ENCODE measurements around the gene PCBP3. TPM values are rescaled to one million over a fixed set of nuclear protein-coding genes. Genes with fewer than 3 reads are reported as not detected.
"Not testable (repeated sequence)": the region's sequence is repeated elsewhere in the genome, so short reads cannot be mapped to it uniquely, and the experiment has no call there.

The PCBP3 gene
- total RNA-seq, 1 donor from 2014 or later: 9.7 TPM

GRCh38 chr21:45876381-45877170, 233.1 kb downstream of the PCBP3 start:
- intact Hi-C loops (cut with micrococcal nuclease): no loop called here
- no peaks in the 10 kb centered on the region for H3K36me3 Mint-ChIP-seq (ENCODE audit: low read depth)

GRCh38 chr21:45877171-45877438, 233.6 kb downstream of the PCBP3 start:
- Mint-ChIP-seq H3K9me3 (no peaks in the 10 kb centered on the region), H3K27me3 (peaks cover 10% of the 10 kb centered on the region), H3K27ac (no peak overlapping the region), H3K36me3 (ENCODE audit: low read depth) (no peaks in the 10 kb centered on the region), H3K4me3 (no peak overlapping the region), H3K4me1 (peaks cover 4% of the 10 kb centered on the region)
- intact Hi-C loops (cut with micrococcal nuclease): no loop called here
- no peak for DNase-seq

More at GRCh38 chr21:45876381-45877170, 233.1 kb downstream of the PCBP3 start:
- H3K4me3 Mint-ChIP-seq: no peak overlapping the region
- H3K4me1 Mint-ChIP-seq: peaks cover 4% of the 10 kb centered on the region
- no peaks in the 10 kb centered on the region for H3K9me3 Mint-ChIP-seq
- no peak overlapping the region for H3K27ac Mint-ChIP-seq
- no peak for DNase-seq
- peaks cover 8% of the 10 kb centered on the region for H3K27me3 Mint-ChIP-seq

- H3K4me1 Mint-ChIP-seq: peaks cover 4% of the 10 kb centered on the region
- intact Hi-C loops (cut with micrococcal nuclease): no loop called here
These were observed 234.4 kb downstream of the PCBP3 start for GRCh38 chr21:45877821-45878469.

GRCh38 chr21:45880097-45881068, 236.9 kb downstream of the PCBP3 start:
- Mint-ChIP-seq H3K4me1 (peaks cover 10% of the 10 kb centered on the region), H3K4me3 (no peak overlapping the region), H3K27ac (no peak overlapping the region), H3K36me3 (ENCODE audit: low read depth) (peaks cover under 1% of the 10 kb centered on the region), H3K9me3 (peaks cover under 1% of the 10 kb centered on the region), H3K27me3 (peaks cover 13% of the 10 kb centered on the region)
- intact Hi-C loops (cut with micrococcal nuclease): no loop called here
- peak; percentile 89 for DNase-seq

More at GRCh38 chr21:45877821-45878469, 234.4 kb downstream of the PCBP3 start:
- no peaks in the 10 kb centered on the region for H3K36me3 Mint-ChIP-seq (ENCODE audit: low read depth)
- H3K27me3 Mint-ChIP-seq: peaks cover 13% of the 10 kb centered on the region
- no peak overlapping the region for H3K4me3 Mint-ChIP-seq
- no peaks in the 10 kb centered on the region for H3K9me3 Mint-ChIP-seq
- no peak overlapping the region for H3K27ac Mint-ChIP-seq
- DNase-seq: no peak

GRCh38 chr21:45882645-45883044, 239.1 kb downstream of the PCBP3 start:
- no peak overlapping the region for H3K4me3 Mint-ChIP-seq
- no peak for DNase-seq
- intact Hi-C loops (cut with micrococcal nuclease): no loop called here
- peaks cover 22% of the 10 kb centered on the region for H3K4me1 Mint-ChIP-seq
- H3K36me3 Mint-ChIP-seq (ENCODE audit: low read depth): peaks cover 5% of the 10 kb centered on the region
- no peak overlapping the region for H3K27ac Mint-ChIP-seq
- H3K9me3 Mint-ChIP-seq: peaks cover 6% of the 10 kb centered on the region
- peaks cover 13% of the 10 kb centered on the region for H3K27me3 Mint-ChIP-seq

GRCh38 chr21:45883090-45883489, 239.6 kb downstream of the PCBP3 start:
- H3K27ac Mint-ChIP-seq: no peak overlapping the region
- no peak overlapping the region for H3K4me3 Mint-ChIP-seq
- DNase-seq: no peak
- H3K4me1 Mint-ChIP-seq: peaks cover 22% of the 10 kb centered on the region
- intact Hi-C loops (cut with micrococcal nuclease): no loop called here
- H3K36me3 Mint-ChIP-seq (ENCODE audit: low read depth): peaks cover 5% of the 10 kb centered on the region
- peaks cover 13% of the 10 kb centered on the region for H3K27me3 Mint-ChIP-seq
- peaks cover 6% of the 10 kb centered on the region for H3K9me3 Mint-ChIP-seq

- H3K36me3 Mint-ChIP-seq (ENCODE audit: low read depth): peaks cover 5% of the 10 kb centered on the region
- H3K27ac Mint-ChIP-seq: peak overlapping the region; percentile 80
- intact Hi-C loops (cut with micrococcal nuclease): no loop called here
- peaks cover 6% of the 10 kb centered on the region for H3K9me3 Mint-ChIP-seq
- no peak for DNase-seq
- peak overlapping the region; percentile 45 for H3K4me3 Mint-ChIP-seq
- H3K27me3 Mint-ChIP-seq: peaks cover 15% of the 10 kb centered on the region
- H3K4me1 Mint-ChIP-seq: peaks cover 27% of the 10 kb centered on the region
These were observed 242.0 kb downstream of the PCBP3 start for GRCh38 chr21:45885597-45885929.

- peak overlapping the region; percentile 45 for H3K4me3 Mint-ChIP-seq
- not testable (repeated sequence) for H3K9me3 Mint-ChIP-seq; H3K36me3 Mint-ChIP-seq (ENCODE audit: low read depth)
- peak overlapping the region; percentile 80 for H3K27ac Mint-ChIP-seq
- H3K27me3 Mint-ChIP-seq: peaks cover 17% of the 10 kb centered on the region
- peaks cover 26% of the 10 kb centered on the region for H3K4me1 Mint-ChIP-seq
- intact Hi-C loops (cut with micrococcal nuclease): loop anchor here (1.0 kb wide), 1 partner anchor 67 kb away; no protein-coding TSS in a partner anchor
- peak; percentile 82 for DNase-seq
These were observed 242.5 kb downstream of the PCBP3 start for GRCh38 chr21:45885930-45886601.

GRCh38 chr21:45886610-45887026, 243.1 kb downstream of the PCBP3 start:
- Mint-ChIP-seq H3K27me3 (peaks cover 15% of the 10 kb centered on the region), H3K27ac (peak overlapping the region; percentile 10), H3K9me3 (peaks cover 6% of the 10 kb centered on the region), H3K36me3 (ENCODE audit: low read depth) (peaks cover 5% of the 10 kb centered on the region), H3K4me3 (no peak overlapping the region), H3K4me1 (peaks cover 24% of the 10 kb centered on the region)
- DNase-seq: peak; percentile 67
- intact Hi-C loops (cut with micrococcal nuclease): loop anchor here (1.0 kb wide), 1 partner anchor 67 kb away; no protein-coding TSS in a partner anchor

- no peak for DNase-seq
- Mint-ChIP-seq H3K27ac (peak overlapping the region; percentile 10), H3K4me3 (no peak overlapping the region), H3K9me3 (peaks cover 6% of the 10 kb centered on the region), H3K27me3 (peaks cover 13% of the 10 kb centered on the region), H3K4me1 (peaks cover 28% of the 10 kb centered on the region), H3K36me3 (ENCODE audit: low read depth) (peaks cover 5% of the 10 kb centered on the region)
- intact Hi-C loops (cut with micrococcal nuclease): no loop called here
These were observed 243.6 kb downstream of the PCBP3 start for GRCh38 chr21:45887120-45887611.

- peaks cover 30% of the 10 kb centered on the region for H3K4me1 Mint-ChIP-seq
- peaks cover 10% of the 10 kb centered on the region for H3K27me3 Mint-ChIP-seq
- H3K27ac Mint-ChIP-seq: no peak overlapping the region
- intact Hi-C loops (cut with micrococcal nuclease): no loop called here
- no peak overlapping the region for H3K4me3 Mint-ChIP-seq
- H3K36me3 Mint-ChIP-seq (ENCODE audit: low read depth): peaks cover 5% of the 10 kb centered on the region
- DNase-seq: no peak
- H3K9me3 Mint-ChIP-seq: peaks cover 6% of the 10 kb centered on the region
These were observed 244.3 kb downstream of the PCBP3 start for GRCh38 chr21:45887788-45888187.

GRCh38 chr21:45888386-45889009, 245.0 kb downstream of the PCBP3 start:
- H3K27me3 Mint-ChIP-seq: peaks cover 10% of the 10 kb centered on the region
- intact Hi-C loops (cut with micrococcal nuclease): no loop called here
- H3K36me3 Mint-ChIP-seq (ENCODE audit: low read depth): peaks cover 5% of the 10 kb centered on the region
- H3K4me1 Mint-ChIP-seq: peaks cover 32% of the 10 kb centered on the region
- no peak overlapping the region for H3K27ac Mint-ChIP-seq
- no peak for DNase-seq
- H3K9me3 Mint-ChIP-seq: peaks cover 6% of the 10 kb centered on the region
- H3K4me3 Mint-ChIP-seq: no peak overlapping the region

- no peak overlapping the region for H3K4me3 Mint-ChIP-seq
- no peak overlapping the region for H3K27ac Mint-ChIP-seq
- H3K36me3 Mint-ChIP-seq (ENCODE audit: low read depth): peaks cover 5% of the 10 kb centered on the region
- no peak for DNase-seq
- peaks cover 6% of the 10 kb centered on the region for H3K9me3 Mint-ChIP-seq
- intact Hi-C loops (cut with micrococcal nuclease): no loop called here
- peaks cover 32% of the 10 kb centered on the region for H3K4me1 Mint-ChIP-seq
- H3K27me3 Mint-ChIP-seq: peaks cover 10% of the 10 kb centered on the region
These were observed 245.7 kb downstream of the PCBP3 start for GRCh38 chr21:45889256-45889655.

Measured in activated CD4-positive, alpha-beta T cell treated with anti-CD3 and anti-CD28 coated beads, Interleukin-2, amount 10 ng/mL, durations not matched to agents 24 days and 14 days (primary cell).